ENCODE measurements around the gene SEPTIN10. TPM values are rescaled to one million over a fixed set of nuclear protein-coding genes. Genes with fewer than 3 reads are reported as not detected.
A peak's percentile ranks its signal among the peaks of the same experiment; 100 is the strongest.

Gene SEPTIN10
- total RNA-seq, 1 experiment from 2014 or later, result 92.5 TPM

DNA sequence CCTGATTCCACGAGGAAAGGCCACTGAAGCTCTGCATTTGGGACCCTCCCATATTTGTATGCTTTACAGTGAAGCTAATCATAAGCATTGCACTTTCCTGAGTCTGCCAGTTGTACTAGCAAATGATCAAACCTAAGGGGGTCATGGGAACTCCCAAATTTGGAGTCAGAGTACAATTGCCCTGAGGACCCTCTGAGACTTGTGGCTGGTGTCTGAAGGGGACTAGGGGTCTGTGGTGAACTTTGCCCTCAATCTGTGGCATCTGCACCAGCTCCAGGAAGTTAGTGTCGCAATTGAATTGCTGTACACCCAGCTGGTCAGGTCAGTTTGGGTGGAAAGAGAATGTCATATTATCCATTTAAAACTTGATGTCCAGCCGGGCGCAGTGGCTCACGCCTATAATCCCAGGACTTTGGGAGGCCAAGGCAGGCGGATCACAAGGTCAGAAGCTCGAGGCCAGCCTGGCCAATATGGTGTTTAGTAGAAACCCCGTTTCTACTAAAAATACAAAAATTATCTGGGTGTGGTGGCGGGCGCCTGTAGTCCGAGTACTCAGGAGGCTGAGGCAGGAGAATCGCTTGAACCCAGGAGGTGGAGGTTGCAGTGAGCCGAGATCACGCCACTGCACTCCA, 18.5 kb upstream of the SEPTIN10 start:
- Histone ChIP-seq H3K27me3 (ENCODE audit: insufficient read depth, low read length) (no peaks in the 10 kb centered on the region), H3K23ac (ENCODE audit: insufficient read length, low read depth, low read length) (no peak overlapping the region), H3K56ac (ENCODE audit: insufficient read length, low read depth, low read length) (no peak overlapping the region), H3K9ac (ENCODE audit: extremely low read depth, insufficient read length, low read length) (no peak overlapping the region), H2BK5ac (ENCODE audit: insufficient read length, low read length) (no peak overlapping the region), H3K4me2 (ENCODE audit: insufficient read depth, insufficient read length, low read length) (no peak overlapping the region), H3K9me3 (ENCODE audit: control insufficient read depth, low read depth, low read length) (no peaks in the 10 kb centered on the region), H2AK5ac (ENCODE audit: insufficient read length, low read length) (no peak overlapping the region), H2BK12ac (ENCODE audit: insufficient read length, low read depth, low read length) (no peak overlapping the region), H2BK20ac (ENCODE audit: low read depth, low read length, poor library complexity, severe bottlenecking) (no peak overlapping the region), H3T11ph (ENCODE audit: low read length) (no peak overlapping the region), H4K8ac (replicated peaks; ENCODE audit: insufficient read length, low read depth, low read length) (peak overlapping the region; percentile 30), H4K5ac (ENCODE audit: insufficient read length, low read depth, low read length) (no peak overlapping the region), H2BK120ac (ENCODE audit: low read depth, low read length, poor library complexity, severe bottlenecking) (no peak overlapping the region), H3K27ac (ENCODE audit: insufficient read length, low read depth, low read length) (no peak overlapping the region), H3K23me2 (ENCODE audit: insufficient read length, low read depth, low read length, poor library complexity, severe bottlenecking) (no peaks in the 10 kb centered on the region), H4K91ac (ENCODE audit: insufficient read length, low read depth, low read length) (no peak overlapping the region), H3K4me1 (ENCODE audit: insufficient read depth, low read length) (no peaks in the 10 kb centered on the region), H3K79me1 (ENCODE audit: insufficient read depth, low read depth, low read length, poor library complexity, severe bottlenecking) (no peaks in the 10 kb centered on the region), H3K14ac (ENCODE audit: insufficient read depth, low read length) (no peak overlapping the region; the same call in 1 of the 2 replicates), H3K79me2 (ENCODE audit: insufficient read depth, low read length) (no peaks in the 10 kb centered on the region), H2BK15ac (ENCODE audit: low read depth, low read length) (no peak overlapping the region), H3K18ac (ENCODE audit: insufficient read length, low read depth, low read length) (no peak overlapping the region), H4K20me1 (ENCODE audit: control insufficient read depth, insufficient read depth, insufficient read length) (no peaks in the 10 kb centered on the region), H2AFZ (ENCODE audit: low read length) (no peak overlapping the region), H3K4ac (ENCODE audit: low read depth, low read length) (no peak overlapping the region)
- Mint-ChIP-seq H3K4me1 (no peaks in the 10 kb centered on the region), H3K27ac (no peak overlapping the region), H3K36me3 (ENCODE audit: insufficient read depth in 1 of 3, low read depth in 3 of 3) (no peaks in the 10 kb centered on the region; a peak in 1 of 7 replicates), H3K9me3 (no peaks in the 10 kb centered on the region), H3K4me3 (no peak overlapping the region), H3K27me3 (ENCODE audit: low read depth) (0 out of 2 replicates have a peak, but pooled peaks cover 2% of the 10 kb centered on the region)
- WGBS (ENCODE audit: extremely low coverage, insufficient read length, low lambda C conversion rate), result no CpG with 5 or more reads among the region's 14 CpGs
- TF ChIP-seq, protein P1, sequence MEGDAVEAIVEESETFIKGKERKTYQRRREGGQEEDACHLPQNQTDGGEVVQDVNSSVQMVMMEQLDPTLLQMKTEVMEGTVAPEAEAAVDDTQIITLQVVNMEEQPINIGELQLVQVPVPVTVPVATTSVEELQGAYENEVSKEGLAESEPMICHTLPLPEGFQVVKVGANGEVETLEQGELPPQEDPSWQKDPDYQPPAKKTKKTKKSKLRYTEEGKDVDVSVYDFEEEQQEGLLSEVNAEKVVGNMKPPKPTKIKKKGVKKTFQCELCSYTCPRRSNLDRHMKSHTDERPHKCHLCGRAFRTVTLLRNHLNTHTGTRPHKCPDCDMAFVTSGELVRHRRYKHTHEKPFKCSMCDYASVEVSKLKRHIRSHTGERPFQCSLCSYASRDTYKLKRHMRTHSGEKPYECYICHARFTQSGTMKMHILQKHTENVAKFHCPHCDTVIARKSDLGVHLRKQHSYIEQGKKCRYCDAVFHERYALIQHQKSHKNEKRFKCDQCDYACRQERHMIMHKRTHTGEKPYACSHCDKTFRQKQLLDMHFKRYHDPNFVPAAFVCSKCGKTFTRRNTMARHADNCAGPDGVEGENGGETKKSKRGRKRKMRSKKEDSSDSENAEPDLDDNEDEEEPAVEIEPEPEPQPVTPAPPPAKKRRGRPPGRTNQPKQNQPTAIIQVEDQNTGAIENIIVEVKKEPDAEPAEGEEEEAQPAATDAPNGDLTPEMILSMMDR (conservative IDR thresholded peaks at IDR 0.05), result no peak
- DNase-seq, result no peak
